T47D (cell line): Measurements from ENCODE around the gene TMEM72.
"Not testable (repeated sequence)": the region's sequence is repeated elsewhere in the genome, so short reads cannot be mapped to it uniquely, and the experiment has no call there.

Experiments used
- DNase-seq, 2 experiments: peaks; one replicate each; pipeline versions ENCODE4 v3.0.0 to v3.0.0-alpha.2; 2011 to 2012; ENCODE audit warnings: low read depth in 1 of 2, low spot score in 1 of 2
- JUND ChIP-seq: IDR thresholded peaks from 2 replicates; pipeline ENCODE4 v1.6.1; 2012; ENCODE audit warnings: low read depth
- in situ Hi-C: cut with HindIII; loops from 2 replicates; pipeline ENCODE4 v1.10.0; 2016; ENCODE audit warnings: low sequenced_read_pairs, low pct_unique_long_range_greater_than_20kb

TMEM72 gene

DNA sequence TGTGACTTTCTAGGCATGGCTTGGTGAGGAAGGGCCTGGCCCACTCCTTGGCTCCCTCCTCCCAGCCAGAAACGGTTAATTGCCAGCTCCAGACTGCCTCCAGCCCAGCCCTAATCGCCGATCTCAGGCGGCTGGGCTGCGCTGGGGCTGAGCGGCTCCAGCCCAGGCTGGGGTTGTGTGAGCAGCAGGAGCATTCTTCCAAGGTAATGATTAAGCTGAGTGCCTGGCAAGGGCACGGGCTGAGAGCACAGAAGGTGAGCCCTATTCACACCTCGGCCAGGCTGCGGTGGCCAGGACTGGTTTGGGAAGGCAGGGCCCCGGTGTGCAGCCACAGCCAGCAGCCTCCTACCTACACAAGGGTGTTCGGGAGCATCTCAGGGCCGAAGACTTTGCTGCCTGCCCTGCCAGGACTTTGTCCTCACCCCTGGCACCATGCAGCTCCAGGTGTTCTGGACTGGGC is at the start of gene TMEM72:
TSS of gene TMEM72 (plus strand) at position 257 of the 460 bp plus-strand sequence. CDS start at position 433, 176 bp downstream.
- no peak for TF ChIP-seq JUND
- no peak for DNase-seq
- in situ Hi-C loops: no loop called here

DNA sequence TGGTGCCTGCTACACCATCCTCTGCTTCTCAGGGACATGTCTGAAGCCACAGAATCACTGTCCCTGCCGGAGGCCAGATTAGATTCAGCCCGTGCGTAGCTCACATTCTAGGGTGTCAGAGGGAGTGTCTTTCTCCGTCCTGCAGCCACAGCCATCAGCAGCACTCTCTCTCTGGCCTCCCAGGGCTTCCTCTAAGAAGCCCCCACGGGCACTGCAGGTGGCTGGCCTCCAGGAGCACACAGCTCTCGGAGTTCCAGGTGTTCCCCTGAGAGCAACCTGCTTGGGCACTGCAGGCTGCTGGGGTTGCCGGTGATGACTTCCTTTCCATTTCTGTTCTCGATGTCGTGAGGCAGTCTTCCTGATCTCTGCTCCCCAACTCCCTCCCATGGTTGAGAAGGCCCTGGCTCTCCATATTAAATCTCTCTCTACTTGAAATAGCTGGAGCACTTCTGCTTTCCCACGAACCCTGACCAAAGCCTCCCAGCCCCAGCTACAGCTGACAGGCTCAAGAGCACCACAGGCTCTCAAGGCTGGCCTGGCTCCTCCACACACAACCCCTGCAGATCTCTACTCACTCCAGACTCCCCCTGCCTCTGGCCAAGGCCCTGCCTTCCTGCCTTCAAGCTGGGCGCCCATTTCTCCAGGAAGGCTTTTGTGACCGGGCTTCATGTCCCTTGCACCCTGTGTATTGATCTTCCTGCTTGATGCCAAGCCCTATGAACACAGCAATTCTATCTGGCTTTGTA is 49.0 kb upstream of the TMEM72 start:
- no peak for TF ChIP-seq JUND
- DNase-seq: no peak
- in situ Hi-C loops: no loop called here

DNA sequence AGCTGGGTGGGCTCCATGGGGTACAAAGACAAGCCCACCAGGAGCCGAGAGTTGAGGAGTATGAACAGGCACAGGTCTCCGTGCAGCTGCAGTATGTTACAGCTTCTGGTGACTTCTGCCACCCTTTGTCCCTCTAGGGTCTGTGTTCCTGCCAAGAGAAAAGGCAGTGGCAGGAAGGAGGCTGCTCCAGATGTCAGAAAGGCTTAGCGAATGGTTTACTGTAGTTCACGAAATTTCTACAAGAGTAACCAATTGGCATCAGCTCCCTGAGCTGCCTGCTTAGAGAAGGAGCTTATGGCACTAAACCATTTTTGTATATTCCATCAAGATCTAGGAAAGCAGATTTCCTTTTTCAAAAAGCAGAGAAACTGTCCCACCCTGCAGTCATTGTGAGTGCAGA is 48.2 kb upstream of the TMEM72 start:
- in situ Hi-C loops: no loop called here
- no peak for TF ChIP-seq JUND
- DNase-seq: no peak

DNA sequence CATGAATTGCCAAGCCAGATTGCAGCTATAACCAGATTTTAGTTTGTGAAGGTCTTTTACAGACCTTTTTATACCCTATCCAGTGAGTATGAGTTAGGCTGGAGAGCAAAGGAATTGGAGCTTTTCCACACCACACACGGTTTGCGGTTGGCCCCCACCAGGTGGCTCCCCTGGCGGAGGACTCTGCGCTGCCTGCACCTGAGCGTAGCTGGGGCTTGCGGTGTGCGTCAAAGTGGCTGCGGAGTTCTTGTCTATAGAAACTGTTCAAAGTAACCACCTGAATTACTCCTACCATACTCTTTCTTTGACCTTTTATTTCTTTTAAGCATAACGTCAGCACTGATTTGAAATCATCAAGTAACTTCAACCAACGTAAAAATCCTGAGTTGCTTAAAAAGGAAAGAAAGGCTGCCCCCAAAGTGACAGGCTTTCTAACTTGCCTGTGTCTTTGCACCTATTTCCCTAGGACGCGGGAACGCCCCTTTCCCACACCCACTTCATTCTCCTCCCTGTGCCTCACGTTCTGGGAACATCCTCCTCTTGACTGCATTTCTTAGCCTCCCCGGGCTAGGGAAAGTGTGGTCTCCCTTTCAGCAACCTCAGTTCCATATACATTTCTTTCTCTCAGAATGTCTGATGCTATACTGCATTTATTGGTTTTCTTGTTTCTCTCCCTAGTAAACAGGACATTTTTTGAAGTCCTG is 47.6 kb upstream of the TMEM72 start:
- DNase-seq: no peak
- no peak for TF ChIP-seq JUND
- in situ Hi-C loops: no loop called here

DNA sequence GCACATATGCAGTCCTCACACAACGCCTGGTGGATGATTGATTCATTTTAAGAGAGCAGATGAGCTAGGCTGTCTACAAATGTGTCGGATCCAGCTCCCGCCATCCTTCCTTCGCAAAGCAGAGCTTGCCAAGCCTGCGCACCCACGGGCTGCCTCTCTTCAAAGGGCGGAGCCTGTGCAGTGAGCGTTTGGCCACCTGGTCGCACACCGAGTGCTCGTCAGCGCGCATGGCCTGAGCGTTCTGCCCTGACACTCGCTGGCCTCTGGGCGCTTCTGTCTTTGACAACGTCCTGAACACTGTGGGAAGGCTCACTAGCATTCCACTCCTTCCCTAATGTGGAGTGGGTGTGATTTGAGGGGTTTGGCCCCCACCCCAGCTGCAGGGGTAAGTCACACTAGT is 47.1 kb upstream of the TMEM72 start:
- no peak for TF ChIP-seq JUND
- in situ Hi-C loops: no loop called here
- peak; percentile 74 to 86 for DNase-seq

DNA sequence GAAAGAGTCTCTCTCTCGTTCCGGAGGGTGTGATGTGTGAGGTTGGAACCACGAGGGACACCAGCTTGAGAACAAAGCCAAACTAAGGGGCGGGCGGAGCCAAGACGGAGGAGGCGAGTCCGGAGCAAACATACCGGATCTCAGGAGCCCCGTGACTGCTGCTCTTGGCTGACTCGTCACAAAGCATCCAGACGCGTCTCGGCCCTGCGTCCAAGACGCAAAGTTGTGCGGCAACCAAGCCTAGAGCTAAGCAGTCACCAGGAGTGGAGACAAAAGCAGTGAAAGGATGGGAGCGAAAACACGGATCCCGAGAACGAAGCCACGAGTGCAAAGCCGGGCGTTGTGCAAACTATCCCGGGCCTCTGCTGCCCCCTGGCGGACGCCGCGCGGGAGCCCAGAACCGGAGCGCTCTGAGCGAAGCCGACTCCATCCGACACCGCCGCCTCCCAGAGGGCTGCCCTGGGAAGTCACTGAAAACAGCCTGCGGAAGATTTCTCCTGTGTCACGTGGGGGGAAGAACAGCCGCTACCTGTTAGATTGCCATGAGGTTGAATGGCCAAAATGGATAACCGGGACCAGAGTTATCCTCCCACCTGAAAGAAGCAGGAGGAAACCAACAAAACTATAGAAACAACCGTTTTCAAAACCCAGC is 46.4 kb upstream of the TMEM72 start:
- DNase-seq: peak; percentile 91 to 94
- no peak for TF ChIP-seq JUND
- in situ Hi-C loops: no loop called here

DNA sequence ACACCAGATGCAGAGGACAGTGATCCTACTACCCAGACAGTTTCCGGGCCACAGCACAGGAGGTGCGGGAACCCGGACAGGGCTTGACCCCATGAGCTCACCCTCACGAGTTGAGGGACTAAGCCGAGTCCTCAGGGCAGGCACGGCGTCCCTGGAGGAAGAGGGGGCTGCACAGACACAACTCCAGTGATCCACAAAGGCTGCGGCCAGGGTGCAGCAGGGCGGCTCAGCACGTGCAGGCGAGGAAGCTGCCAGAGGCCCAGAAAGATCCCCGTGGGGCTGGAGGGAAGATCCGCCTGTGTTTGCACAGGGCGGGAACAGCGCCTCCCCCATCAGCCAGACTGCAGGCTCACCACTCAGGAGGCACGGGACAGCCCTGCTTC is 45.9 kb upstream of the TMEM72 start:
- DNase-seq: no peak
- in situ Hi-C loops: no loop called here
- TF ChIP-seq JUND: no peak

DNA sequence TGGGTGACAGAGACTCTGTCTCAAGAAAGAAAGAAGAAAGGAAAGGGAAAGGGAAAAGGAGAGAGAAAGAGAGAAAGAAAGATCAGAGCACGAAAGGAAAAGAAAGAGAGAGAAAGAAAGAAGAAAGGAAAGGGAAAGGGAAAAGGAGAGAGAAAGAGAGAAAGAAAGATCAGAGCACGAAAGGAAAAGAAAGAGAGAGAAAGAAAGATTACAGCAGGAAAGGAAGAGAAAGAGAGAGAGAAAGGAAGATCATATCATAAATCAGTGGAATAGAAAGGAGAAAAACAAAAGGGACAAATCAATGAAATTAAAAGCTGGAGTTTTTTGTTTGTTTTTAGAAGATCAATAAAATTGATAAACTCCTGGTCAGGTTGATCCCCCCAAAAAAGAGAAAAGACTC is 44.8 kb upstream of the TMEM72 start:
- in situ Hi-C loops, DNase-seq: not testable (repeated sequence)

DNA sequence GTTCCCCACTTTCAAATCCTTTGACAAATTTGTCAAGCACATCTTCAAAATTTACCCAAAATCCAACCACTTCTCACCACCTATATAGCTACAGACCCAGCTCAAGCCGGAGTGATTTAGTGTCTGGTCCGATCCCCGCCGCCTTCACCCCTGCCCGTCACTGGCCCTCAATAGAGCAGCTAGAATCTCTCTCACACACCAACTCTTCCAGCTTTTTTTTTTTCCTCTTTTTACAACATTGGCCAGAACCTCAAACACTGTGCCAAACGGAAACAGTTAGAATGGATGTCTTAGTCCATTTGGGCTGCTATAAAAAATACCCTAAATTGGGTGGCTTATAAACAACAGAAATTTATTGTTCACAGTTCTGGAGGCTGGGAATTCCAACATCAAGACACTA is 41.1 kb upstream of the TMEM72 start:
- in situ Hi-C loops: no loop called here
- no peak for TF ChIP-seq JUND
- no peak for DNase-seq

DNA sequence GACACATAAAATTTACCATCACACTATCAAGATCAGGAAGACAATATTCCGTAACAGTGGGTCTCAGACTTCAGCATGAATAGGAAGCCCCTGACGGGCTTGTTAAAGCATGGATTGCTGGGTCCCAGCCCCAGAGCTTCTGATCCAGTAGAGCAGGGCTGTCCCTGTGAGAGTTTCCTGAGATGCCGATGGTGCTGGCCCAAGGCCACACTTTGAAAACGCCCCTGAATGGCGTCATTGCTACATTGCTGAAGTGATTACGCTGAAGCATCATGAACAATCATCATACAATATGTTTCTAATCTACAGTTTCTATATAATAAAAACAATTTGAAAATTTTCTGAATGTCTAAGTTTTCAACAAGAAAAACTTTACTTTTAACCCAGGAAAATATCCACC is 38.0 kb upstream of the TMEM72 start:
- no peak for TF ChIP-seq JUND
- in situ Hi-C loops: no loop called here

DNA sequence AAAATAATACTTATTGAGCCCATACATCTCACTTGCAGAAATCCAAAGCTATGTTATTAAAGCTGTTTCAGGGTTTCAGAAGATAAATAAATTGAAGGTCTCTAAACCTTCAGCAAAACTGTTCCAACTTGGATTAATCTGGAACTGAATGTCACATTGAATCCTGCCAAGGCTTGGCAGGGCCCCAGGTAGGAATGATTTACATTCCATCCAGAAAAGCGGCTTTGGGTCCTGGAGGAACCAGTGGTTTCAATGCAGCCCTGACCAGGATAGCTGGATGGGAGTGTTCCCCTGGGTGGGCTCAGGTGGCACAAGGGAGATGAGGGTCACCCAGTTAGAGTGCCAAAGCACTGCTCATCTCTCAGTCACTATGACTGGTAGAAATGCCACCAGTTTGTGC is 37.0 kb upstream of the TMEM72 start:
- in situ Hi-C loops: no loop called here
- TF ChIP-seq JUND: no peak
- peak in 1 of 2 experiments; percentile 59 for DNase-seq

More for the DNA sequence above, 38.0 kb upstream of the TMEM72 start:
- DNase-seq: no peak

DNA sequence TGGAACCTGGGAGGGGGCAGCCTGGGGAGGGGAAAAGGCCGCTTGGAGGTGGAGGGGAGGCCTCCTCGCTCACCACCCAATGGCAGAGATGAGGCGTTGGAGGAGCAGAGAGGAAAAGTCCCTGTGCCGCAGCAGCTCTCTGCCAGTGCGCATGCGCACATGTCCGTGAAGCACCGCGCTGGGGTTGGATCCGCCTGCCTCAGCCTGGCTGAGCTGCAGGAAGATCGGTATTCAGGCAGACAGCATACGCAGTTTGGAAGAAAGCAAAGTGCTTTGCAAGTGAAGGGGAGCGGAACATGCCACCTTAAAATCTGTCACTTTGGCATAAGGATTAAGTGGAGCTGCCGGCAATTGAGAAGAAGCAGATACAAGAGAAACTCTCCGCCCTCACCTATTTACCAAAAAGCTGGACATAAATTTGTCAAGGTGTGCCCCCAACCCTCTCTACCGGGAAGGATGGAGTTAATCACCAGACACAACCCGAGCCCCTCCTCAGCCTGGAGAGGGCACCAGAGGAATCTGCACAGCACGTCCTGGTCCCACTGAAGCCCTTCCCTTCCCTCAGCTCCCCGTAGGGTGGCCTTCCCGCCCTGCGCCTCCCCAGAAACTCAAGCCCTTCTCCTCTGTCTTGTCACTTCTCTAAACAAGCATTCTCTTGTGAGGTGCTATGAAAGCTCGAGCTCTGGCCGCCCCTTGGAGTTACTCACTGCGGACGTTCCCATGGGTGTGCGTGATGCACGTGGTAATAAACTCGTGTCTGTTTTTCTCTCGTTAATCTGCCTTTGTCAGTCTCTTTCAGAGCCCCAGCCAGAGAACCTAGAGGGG is 32.2 kb upstream of the TMEM72 start:
- in situ Hi-C loops: no loop called here
- no peak for TF ChIP-seq JUND
- peak; percentile 87 to 92 for DNase-seq
